GM03348 (cell line): ENCODE data around the gene CNRIP1.
"Not testable (repeated sequence)": the region's sequence is repeated elsewhere in the genome, so short reads cannot be mapped to it uniquely, and the experiment has no call there.

Experiments
- DNase-seq: peaks from one replicate; pipeline ENCODE4 v3.0.0; 2012; ENCODE audit warnings: low spot score

The CNRIP1 gene

DNA sequence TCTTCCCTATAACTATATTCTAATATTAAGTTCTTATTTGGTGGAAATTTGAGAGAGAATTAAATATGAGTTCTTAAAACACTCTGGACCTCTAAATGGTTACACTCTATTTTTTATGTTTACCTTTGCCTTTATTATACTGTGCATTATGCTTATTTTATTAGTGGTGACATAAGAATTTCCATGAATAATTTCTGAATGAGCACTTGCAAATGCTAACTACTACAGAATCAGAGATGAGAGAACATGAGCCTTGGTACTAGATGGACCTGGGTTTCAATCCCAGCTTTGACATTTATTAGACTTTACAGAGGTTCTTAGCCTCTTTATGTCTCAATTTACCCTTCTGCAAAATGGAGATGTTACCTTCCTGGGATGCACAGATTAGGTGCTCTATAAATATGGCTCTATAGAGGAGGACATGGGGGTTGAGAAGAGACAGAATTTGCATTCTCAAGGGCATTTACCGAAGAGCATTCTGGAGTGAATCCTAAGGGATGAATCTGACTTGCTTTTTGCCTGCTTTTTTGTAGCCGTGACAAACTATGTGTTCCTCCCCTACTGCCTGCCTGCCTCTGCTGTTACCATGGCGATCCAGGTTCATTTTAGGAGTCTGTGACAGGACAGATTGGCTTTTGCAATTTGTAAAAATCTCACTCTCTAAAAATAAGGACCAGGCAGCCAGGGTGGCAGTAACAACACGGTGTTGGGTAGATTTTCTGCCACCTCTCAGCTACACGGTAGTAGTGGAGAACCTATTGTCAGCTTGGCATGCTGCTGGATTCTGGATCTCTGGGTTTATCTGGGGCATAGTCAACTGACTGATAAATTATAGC lies 20.7 kb upstream of the CNRIP1 start:
- no peak for DNase-seq

DNA sequence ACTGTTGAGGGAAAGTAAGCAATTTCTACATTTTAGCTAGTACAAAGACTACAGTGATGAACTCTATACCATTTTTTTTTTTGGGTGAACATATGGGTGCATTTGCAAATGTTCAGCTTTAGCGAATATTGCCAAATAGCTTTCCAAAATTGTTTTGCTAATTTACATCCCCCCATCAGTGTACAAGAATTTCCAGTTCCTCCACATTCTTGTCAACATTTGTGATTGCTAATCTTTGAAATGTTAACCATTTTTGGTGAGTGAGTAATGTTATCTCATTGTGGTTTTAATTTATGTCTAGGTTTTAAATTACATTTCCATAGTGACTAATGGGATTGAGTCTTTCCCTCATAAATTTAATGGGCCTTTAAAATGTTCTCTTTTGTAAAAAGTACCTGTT lies 16.4 kb upstream of the CNRIP1 start:
- DNase-seq = peak; percentile 32

DNA sequence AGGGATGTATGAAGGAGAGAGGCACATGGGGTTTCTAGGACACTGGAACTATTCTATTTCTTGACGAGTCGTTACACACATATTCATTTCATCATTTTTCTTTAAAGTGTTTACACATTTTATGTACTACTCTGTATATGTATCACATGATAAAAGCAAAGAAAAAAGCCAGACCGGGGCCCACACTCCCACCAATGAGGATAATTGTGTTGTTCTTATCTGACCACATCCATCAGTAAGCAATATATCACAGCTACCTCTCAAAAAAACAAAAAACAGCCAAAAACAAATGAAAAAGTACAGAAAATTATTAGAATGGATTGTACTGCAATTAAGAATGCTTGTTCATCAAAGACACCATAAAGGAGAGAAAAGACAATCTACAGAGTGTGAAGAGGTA lies 14.2 kb upstream of the CNRIP1 start:
- DNase-seq = no peak

DNA sequence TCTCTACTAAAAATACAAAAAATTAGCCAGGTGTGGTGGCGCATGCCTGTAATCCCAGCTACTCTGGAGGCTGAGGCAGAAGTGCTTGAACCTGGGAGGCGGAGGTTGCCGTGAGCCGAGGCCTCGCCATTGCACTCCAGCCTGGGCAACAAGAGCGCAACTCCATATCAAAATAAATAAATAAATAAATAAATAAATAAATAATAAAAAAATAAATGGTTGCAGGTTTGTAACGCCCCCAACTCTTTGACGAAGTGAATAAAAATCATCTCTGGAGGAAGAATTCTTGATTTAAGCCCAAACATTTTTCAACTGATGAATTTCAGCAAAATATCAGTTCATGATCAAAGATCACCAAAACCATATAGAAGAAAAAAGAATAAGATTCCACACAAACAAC lies 13.3 kb upstream of the CNRIP1 start:
- DNase-seq = no peak

DNA sequence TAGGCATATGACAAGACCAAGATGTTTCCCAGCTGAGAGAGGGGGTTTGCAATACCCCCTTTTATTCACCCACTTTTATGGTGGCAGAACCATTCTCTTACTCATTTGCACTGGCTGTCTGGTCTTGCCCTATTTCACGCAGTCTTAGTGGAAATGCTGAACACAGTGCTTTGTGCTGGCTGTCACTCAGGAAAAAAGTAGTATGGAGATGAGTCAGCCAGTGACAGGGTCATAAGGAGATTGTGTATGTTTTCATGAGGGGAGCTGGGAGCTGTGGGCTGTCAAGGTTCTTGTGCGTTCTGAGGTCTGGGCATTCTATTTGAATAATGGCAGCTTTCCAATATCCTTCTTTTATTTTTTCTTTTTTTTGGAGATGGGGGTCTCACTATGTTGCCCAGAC lies 10.9 kb upstream of the CNRIP1 start:
- DNase-seq = no peak

DNA sequence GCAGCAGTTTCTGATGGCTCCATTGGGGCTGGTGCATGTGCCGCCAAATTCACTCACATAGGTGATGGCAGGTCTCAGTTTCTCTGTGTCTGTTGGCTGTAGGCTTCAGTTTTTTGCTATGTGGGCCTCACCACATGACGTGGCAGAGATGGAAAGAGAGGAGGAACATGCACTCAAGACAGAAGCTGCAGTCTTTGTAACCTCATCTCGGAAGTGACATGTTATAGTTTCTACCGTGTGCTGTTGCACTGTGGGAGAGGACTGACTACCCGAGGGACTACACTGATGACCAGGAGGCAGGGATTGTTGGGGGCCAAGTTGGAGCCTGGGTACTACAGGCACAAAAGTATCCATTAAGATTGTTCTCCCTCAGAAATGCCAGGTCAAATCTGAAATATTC lies 9.2 kb upstream of the CNRIP1 start:
- DNase-seq = no peak

DNA sequence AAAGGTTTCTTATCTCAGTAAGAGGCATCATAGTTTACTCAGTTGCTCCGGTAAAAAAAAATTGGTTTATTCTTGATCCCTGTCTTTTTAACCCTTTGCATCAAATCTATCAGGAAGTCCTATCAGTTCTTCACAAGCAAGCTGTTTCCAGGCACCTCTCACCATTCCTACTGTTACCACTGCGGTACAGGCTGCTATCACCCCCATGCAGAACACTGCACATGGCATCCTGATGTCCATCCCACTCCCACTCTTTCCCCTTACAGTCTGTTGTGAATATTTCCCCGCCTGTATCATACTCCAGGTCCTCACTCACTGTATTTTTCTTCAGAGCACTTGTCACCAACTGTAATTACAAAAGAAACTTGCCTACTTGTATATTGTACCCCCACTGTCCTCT lies 5.3 kb upstream of the CNRIP1 start:
- DNase-seq = no peak

DNA sequence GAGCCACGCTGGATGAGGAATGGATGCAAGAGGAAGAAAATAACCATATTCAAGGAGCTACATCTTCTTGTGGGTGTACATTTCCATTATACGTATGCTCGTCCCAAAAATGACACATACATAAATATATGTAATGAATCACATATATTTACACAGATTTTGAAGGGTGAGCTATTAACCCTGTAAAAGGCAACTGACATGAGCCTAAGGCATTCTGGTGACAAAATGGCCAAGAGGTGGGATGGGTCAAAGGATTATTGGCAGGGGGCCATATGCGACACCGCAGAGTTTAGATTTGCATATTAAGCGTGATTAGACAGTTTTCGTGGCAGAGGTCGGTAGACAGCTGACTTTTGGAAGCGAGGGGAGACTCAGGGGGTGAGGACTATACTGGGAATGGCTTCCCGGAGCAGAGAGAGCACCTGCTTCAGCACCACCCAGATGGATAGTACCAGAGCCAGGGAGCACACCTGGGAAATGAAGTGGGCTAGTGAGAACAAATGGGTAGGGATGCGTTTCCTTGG lies 431 bp upstream of the CNRIP1 start:
- DNase-seq = peak; percentile 9

DNA sequence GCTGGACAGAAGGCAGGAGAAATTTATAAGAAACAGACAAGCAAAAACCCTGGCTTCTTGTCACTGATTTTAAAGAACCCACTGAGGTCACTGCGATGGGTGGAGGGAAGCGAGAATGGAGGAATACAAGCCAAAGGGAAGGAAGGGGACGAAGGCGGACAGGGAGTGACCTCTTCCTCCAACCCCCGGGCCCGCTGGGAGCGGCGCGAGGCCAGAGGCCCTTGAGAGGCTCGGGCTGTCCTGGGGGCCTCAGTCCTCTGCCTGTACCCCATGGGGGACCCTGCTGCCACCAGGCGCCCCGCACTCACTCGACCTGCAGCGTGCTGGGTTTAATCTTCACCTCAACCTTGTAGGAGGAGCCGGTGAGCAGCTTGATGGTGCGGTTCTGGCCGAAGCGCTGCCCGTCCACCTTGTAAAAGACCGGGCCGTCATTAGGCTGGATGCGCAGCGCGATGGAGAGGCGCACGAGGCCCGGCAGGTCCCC lies 793 bp downstream of the CNRIP1 start:
- DNase-seq = no peak

DNA sequence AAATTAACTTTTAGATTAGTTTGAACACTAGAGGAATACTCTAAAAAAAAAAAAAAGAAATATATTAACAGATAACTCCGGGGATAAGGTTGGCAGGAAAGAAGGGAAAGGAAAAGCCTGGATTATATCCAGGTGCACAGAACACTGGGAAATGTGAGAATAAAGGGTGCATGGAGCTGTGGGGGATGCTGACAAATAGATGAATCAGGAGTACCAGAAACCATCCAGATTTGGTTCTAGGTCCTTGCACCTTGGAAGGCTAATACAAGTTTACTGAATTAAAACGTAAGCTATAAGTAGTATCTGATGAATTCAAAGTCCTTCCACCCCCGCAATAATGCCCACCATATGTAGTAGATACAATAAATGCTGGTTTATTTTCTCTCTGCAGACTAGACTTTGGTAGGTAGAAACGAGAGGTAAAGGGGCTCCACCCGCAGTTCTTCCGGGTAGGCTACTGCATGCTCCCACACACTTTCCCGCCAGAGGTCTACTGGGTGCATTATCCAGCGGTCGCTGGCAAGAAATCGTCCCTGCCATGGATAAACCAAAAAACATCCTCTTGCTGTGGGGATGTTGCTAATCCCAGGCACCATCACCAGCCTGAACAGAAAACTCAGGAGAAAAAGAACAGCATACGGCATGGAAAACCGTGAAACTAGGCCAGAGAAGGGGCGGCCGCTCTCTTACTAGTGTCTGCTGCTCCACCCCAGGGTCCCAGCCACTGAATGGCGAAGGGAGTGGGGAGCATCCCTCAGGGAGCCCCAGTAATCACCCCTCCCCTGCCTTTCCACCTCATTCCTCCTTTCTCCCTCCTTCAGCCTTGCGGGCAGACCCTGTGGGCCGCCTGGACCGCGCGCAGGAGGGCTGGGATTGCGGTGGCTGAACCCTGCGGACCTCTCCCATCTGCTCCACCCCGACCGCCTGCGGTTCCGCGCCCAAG lies 1.5 kb downstream of the CNRIP1 start:
- peak; percentile 52 for DNase-seq

DNA sequence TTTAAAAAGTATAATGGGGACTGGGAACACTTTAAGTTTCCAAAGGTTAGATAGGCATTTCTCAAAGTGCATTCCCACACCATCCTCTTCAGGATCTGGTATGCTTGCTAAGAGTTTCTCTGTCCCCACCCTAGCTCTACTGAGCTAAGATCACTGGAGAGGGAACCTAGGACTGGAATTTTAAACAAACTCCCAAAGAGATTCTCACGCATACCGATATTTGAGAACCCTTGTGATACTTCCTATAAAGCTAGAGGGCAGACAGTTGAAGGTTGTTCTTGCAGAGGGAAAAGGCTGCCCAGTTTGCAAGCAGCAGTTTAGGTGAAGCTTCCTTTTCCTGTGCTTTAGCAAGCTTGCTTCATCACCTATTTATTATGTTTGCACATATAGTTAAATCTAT lies 3.6 kb downstream of the CNRIP1 start:
- no peak for DNase-seq

DNA sequence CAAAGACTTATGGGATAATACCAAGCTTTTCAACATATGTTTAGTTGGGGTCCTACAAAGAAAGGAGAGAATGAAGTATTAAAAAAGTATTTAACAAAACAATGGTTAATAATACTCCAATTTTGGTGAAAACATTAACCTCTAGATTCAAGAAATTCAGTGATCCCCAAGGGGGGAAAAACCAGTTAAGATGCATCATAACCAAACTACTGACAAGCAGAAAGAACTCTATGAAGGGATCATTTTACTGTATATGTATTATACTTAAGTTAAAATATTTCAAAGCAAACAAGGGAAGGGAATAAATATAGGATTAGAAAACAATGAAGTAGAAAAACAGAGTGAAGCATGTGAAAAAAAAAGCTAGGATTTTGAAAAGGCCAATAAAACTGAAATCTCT lies 8.7 kb downstream of the CNRIP1 start:
- DNase-seq = no peak

DNA sequence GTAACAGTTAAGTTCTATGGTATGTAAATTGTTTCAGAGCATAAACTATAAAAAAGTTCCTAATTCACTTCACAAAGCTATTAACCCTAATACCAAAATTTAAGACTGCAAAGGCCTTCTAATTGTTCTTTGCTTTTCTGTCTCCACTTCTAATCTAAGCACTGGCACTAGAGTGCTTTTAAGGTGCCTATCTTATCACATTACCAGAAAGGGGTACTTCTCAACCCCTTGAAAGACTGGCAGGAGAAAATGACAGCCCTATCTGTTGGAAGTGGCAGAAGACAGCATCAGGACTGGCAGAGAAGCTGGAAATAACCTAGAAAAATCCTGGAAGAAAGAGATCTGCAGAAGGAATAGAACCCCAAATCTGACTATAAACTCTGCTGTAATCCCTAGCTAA lies 10.3 kb downstream of the CNRIP1 start:
- no peak for DNase-seq

DNA sequence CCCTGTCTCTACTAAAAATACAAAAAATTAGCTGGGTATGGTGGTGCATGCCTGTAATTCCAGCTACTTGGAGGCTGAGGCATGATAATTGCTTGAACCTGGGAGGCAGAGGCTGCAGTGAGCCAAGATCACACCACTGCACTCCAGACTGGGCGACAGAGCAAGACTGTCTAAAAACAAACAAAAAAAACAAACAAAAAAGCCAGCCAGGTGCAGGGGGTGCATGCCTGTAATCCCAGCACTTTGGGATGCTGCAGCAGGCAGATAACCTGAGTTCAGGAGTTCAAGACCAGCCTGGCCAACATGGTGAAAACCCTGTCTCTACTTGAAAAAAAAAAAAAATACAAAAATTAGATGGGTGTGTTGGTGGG lies 15.9 kb downstream of the CNRIP1 start:
- not testable (repeated sequence) for DNase-seq

DNA sequence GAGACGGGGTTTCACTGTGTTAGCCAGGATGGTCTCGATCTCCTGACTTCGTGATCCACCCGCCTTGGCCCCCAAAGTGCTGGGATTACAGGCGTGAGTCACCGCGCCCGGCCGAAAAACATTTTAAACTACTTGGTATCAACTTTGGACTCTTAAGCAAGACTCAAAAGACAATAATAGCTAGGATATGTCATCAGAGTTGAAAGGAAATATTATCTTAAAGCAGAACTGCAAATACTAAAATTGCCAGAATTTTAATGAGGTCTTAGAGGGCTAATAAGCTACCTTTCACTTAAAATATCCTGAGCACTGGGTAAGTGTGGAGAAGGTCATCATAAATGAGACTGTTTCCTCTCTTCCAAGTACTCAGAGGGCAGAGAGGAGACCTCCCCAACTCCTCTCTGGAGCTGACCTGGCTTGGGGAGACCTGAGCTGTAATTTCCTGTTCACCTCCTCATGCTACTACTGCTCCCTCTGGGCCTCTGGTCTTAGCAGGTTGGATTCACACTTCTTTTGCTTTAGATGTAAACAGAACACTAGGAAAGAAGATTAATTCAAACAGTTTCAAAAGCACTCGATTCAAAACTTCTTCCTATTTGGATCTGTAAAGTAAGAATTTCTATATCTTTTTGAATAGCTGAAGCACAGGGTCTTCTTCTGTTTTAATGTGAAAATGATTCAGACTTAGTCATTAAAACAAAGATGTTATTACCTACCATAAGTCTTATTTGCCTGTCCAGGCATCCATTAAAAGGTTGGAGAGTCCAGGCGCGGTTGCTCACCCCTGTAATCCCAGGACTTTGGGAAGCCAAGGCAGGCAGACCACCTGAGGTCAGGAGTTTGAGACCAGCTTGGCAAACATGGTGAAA lies 16.5 kb downstream of the CNRIP1 start:
- DNase-seq = no peak

DNA sequence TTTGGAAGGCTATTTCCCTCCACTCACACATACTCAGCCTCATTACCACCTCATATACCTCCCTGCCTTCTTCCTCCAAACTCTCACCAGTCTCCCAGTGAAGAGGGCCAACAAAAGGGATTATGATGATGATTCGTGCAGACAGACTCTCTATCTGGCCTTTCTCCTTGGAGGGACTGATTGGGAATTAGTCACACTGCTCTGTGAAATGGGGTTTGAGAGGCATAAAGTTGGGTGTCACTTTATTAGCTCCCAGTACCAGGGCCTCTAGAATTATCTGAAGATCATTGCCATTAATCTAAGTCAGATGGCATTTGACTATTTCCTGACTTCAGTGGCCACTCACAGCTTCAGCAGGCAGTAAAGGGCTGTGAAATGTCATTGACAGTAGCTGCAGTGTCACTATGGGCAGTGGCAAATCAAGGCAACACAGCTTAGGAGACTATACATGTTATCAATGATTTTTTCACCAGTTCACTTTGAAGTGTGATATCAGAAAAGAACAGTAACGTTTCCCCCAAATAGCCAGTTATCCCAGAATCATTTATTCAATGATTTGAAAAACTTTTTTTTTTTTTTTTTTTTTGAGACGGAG lies 17.4 kb downstream of the CNRIP1 start:
- DNase-seq = peak; percentile 50

DNA sequence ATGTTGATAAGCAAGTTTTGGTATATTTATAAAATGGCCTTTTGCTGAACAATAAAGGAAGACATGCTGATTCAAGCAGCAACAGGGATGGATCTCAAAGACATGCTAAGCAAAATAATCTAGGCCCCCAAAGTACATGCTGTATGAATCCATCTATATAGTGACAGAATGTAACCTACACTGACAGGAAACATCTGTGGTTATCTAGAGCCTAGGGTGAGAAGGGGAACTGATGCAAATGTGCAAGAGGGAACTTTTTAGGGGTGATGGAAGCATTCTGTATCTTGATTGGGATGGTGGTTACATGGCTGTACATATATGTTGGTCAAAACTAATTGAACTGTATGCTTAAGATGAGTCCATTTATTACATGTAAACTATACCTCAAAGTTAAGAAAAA lies 24.2 kb downstream of the CNRIP1 start:
- DNase-seq = no peak

DNA sequence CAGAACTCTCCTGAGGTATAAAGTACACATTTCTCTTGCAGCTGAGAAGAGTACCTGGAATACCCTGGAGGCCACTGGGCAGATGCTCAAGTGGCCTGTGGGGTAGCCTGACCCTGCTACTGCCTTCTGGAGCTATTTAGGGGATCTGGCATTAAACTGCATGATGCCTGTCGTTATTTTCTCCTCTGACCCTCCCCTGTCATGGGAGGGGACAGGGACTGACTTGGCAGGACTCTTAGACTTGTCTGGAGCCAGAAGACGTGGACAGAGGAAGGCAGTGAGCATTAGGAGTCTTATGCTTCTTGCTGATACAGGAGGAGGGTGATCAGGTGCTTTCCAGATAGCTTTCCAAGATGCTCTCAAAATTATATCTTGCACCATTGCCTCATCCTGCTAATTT lies 24.8 kb downstream of the CNRIP1 start:
- DNase-seq = no peak

DNA sequence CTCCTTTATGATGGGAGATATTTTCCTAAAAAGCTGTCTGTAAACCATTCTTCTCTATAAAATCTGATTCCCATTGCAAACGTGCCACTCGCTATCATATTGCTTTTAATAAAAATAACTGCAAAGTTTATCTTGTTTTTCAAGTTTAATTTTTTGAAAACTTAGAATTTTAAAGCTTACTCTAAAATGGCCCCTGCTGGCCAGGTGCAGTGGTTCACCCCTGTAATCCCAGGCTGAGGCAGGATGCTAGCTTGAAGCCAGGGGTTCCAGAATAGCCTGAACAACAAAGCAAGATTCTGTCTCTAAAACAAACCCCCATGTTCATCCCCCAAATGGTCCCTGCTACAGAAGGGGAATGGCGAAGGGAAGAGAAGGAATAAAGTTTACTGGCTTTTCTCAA lies 25.6 kb downstream of the CNRIP1 start:
- DNase-seq = no peak

DNA sequence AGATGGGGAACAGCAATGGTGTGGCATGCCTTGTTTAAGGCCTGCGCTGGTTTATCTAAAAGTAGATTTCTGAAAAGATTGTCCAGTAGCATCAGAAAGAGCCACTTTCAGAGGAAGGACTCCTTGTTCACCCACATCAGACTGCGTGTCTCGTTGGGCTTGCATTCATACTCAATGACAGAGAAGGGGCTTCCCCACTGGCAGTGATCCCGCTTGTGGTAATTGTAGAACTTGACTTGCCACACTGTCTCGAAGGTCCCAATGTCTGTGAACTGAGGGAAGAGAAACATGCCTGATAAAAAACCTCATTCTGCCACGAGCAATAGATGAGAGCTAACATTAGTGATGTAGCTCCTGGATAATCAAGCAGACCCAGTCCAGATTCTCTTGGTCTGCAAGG lies 26.0 kb downstream of the CNRIP1 start:
- no peak for DNase-seq

DNA sequence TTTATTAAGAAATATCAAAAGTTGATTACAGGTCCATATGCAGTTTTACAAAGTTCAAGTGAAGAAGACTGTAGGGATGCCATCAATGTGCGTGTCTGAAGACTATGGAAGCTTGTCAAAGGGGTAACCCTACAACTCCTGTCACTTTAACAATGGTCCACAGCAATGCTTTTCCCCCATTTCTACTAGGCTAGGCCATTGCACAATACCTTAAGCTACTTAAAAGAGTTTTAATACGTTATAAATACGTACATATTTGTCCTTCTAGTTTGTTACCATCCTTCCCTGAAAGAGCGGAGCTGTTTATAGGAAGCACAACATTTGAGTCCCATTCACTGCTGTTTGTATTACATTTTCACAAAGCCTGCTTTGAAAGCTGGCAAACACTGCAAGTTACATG lies 26.7 kb downstream of the CNRIP1 start:
- no peak for DNase-seq
